Mesenchymal stem cell (in vitro differentiated cells and primary cell): Measurements from ENCODE around the gene REXO4.

Source experiments
- DNase-seq: peaks from one replicate; pipeline ENCODE4 v3.0.0-alpha.2; 2013
- H2AFZ ChIP-seq: one replicate; pipeline ENCODE4 v1.6.1; 2013; ENCODE audit warnings: low read depth, mild to moderate bottlenecking, control low read depth, inconsistent platforms, low read length, moderate library complexity
- H2AK5ac ChIP-seq: 2 replicates; pipeline ENCODE4 v1.6.1; 2013; ENCODE audit warnings: low read length, moderate library complexity, mild to moderate bottlenecking, inconsistent platforms; ENCODE audit not compliant: severe bottlenecking
- H2BK120ac ChIP-seq: one replicate; pipeline ENCODE4 v1.6.1; 2013; ENCODE audit warnings: low read depth, mild to moderate bottlenecking, inconsistent platforms, low read length, moderate library complexity
- H2BK12ac ChIP-seq, 2 experiments: one replicate each; pipeline ENCODE4 v1.6.1; 2013; ENCODE audit warnings: inconsistent platforms in 2 of 2, low read length in 2 of 2, mild to moderate bottlenecking in 2 of 2, moderate library complexity in 2 of 2, control low read depth in 1 of 2
- H2BK15ac ChIP-seq: one replicate; pipeline ENCODE4 v1.6.1; 2013; ENCODE audit warnings: mild to moderate bottlenecking, low read depth, inconsistent platforms; ENCODE audit not compliant: poor library complexity, severe bottlenecking
- H2BK5ac ChIP-seq: 2 replicates; pipeline ENCODE4 v1.6.1; 2013; ENCODE audit warnings: low read depth, mild to moderate bottlenecking, low read length, control low read depth, inconsistent platforms; ENCODE audit not compliant: poor library complexity, severe bottlenecking
- H3K14ac ChIP-seq, 2 experiments: one replicate each; pipeline ENCODE4 v1.6.1; 2013; ENCODE audit warnings: inconsistent platforms in 2 of 2, low read length in 2 of 2, control low read depth in 1 of 2, mild to moderate bottlenecking in 1 of 2, moderate library complexity in 1 of 2
- H3K18ac ChIP-seq, 2 experiments: one replicate each; pipeline ENCODE4 v1.6.1; 2013; ENCODE audit warnings: inconsistent platforms in 2 of 2, low read length in 2 of 2, control low read depth in 1 of 2, low read depth in 1 of 2, mild to moderate bottlenecking in 1 of 2
- H3K23ac ChIP-seq, 2 experiments: one replicate each; pipeline ENCODE4 v1.6.1; 2013; ENCODE audit warnings: inconsistent platforms in 2 of 2, low read length in 2 of 2, mild to moderate bottlenecking in 2 of 2, moderate library complexity in 2 of 2, control low read depth in 1 of 2
- H3K27ac ChIP-seq: 2 replicates; pipeline ENCODE4 v1.5.1; 2013; ENCODE audit warnings: mild to moderate bottlenecking, moderate library complexity, low read length, control low read depth, inconsistent platforms; ENCODE audit not compliant: poor library complexity, severe bottlenecking
- H3K27me3 ChIP-seq, 2 experiments: 2 replicates each; pipeline versions ENCODE4 v1.6.1 to v1.7.0; 2013; ENCODE audit warnings: low read length in 2 of 2, mild to moderate bottlenecking in 2 of 2, moderate library complexity in 2 of 2, control low read depth in 1 of 2, inconsistent platforms in 1 of 2; ENCODE audit not compliant: control insufficient read depth in 1 of 2, insufficient read depth in 1 of 2
- H3K36me3 ChIP-seq, 2 experiments: 2 replicates each; pipeline versions ENCODE4 v1.6.1 to v1.7.0; 2013; ENCODE audit warnings: low read length in 2 of 2, control low read depth in 1 of 2, inconsistent platforms in 1 of 2, low read depth in 1 of 2, mild to moderate bottlenecking in 1 of 2; ENCODE audit not compliant: insufficient read depth in 2 of 2, control insufficient read depth in 1 of 2
- H3K4ac ChIP-seq, 2 experiments: one replicate each; pipeline ENCODE4 v1.6.1; 2013; ENCODE audit warnings: inconsistent platforms in 2 of 2, low read length in 2 of 2, mild to moderate bottlenecking in 2 of 2, moderate library complexity in 2 of 2, control low read depth in 1 of 2, low read depth in 1 of 2
- H3K4me1 ChIP-seq: 2 replicates; pipeline ENCODE4 v1.6.1; 2013; ENCODE audit warnings: low read depth, low read length, control low read depth; ENCODE audit not compliant: control insufficient read depth, insufficient read depth
- H3K4me2 ChIP-seq: 2 replicates; pipeline ENCODE4 v1.6.1; 2013; ENCODE audit warnings: low read length, mild to moderate bottlenecking, inconsistent platforms; ENCODE audit not compliant: poor library complexity, severe bottlenecking
- H3K4me3 ChIP-seq, 2 experiments: 2 replicates each; pipeline versions ENCODE4 v1.5.1 to v1.7.0; 2013; ENCODE audit warnings: low read length in 2 of 2, mild to moderate bottlenecking in 2 of 2, control low read depth in 1 of 2, low read depth in 1 of 2; ENCODE audit not compliant: insufficient read depth in 1 of 2
- H3K79me1 ChIP-seq: replicated peaks from 2 replicates; pipeline ENCODE4 v1.6.1; 2013; ENCODE audit warnings: mild to moderate bottlenecking, control low read depth, low read length, inconsistent platforms; ENCODE audit not compliant: poor library complexity, severe bottlenecking
- H3K9ac ChIP-seq: 2 replicates; pipeline ENCODE4 v1.7.0; 2013; ENCODE audit warnings: mild to moderate bottlenecking, low read length, moderate library complexity
- H3K9me3 ChIP-seq: 2 replicates; pipeline ENCODE4 v1.7.0; 2013; ENCODE audit warnings: mild to moderate bottlenecking, low read length; ENCODE audit not compliant: control insufficient read depth
- H4K8ac ChIP-seq: one replicate; pipeline ENCODE4 v1.6.1; 2013; ENCODE audit warnings: inconsistent platforms, mild to moderate bottlenecking, low read length, moderate library complexity
- H4K91ac ChIP-seq: one replicate; pipeline ENCODE4 v1.6.1; 2013; ENCODE audit warnings: mild to moderate bottlenecking, low read length, inconsistent platforms
- WGBS: methylation state at CpG from one replicate; pipeline ENCODE4 v1.1.7; 2013; ENCODE audit warnings: mixed read lengths; 5-methylcytosine and 5-hydroxymethylcytosine counted together

Gene REXO4

DNA sequence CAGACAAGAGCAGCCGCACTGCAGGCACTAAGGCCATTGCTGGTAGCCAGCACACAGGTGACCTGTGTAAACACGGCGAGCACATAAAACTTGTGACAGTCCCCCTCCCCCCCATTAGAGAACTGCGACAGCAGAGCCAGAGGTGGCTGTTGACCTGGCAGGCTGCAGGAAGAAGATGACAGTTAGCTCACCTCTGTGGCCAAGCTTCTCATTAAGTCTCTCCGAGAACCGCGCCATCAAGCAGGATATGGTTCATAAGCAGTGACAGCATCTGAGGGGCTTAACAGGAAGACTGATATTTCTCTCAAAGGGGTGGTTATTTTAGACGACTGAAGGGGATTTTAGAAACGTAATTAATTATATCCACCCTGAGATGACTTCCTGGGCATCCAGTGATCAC is 47.1 kb downstream of the REXO4 start:
- no peak overlapping the region for H2AFZ ChIP-seq
- H2BK15ac ChIP-seq: no peak overlapping the region
- no peaks in the 10 kb centered on the region for H3K9me3 ChIP-seq
- WGBS: 96% methylated on average over 9 of the region's 9 CpGs
- H2BK5ac ChIP-seq: no peak overlapping the region
- no peak overlapping the region for H4K91ac ChIP-seq
- no peak overlapping the region for H3K4me2 ChIP-seq
- peak overlapping the region; percentile 70 for H3K9ac ChIP-seq
- no peak overlapping the region for H4K8ac ChIP-seq
- no peak overlapping the region for H3K4ac ChIP-seq
- H3K23ac ChIP-seq: peak overlapping the region in 1 of 2 experiments; percentile 1
- peaks cover 57% of the 10 kb centered on the region for H3K4me1 ChIP-seq
- H3K36me3 ChIP-seq: peaks cover 63 to 70% of the 10 kb centered on the region in 2 experiments
- H3K18ac ChIP-seq: no peak overlapping the region
- no peak overlapping the region for H3K27ac ChIP-seq
- peak overlapping the region in 1 of 2 experiments; percentile 62 for H3K4me3 ChIP-seq
- no peak for DNase-seq
- H2AK5ac ChIP-seq: no peak overlapping the region
- H3K79me1 ChIP-seq: no peaks in the 10 kb centered on the region
- H3K14ac ChIP-seq: no peak overlapping the region
- H2BK12ac ChIP-seq: no peak overlapping the region
- no peaks in the 10 kb centered on the region for H3K27me3 ChIP-seq
- H2BK120ac ChIP-seq: no peak overlapping the region

DNA sequence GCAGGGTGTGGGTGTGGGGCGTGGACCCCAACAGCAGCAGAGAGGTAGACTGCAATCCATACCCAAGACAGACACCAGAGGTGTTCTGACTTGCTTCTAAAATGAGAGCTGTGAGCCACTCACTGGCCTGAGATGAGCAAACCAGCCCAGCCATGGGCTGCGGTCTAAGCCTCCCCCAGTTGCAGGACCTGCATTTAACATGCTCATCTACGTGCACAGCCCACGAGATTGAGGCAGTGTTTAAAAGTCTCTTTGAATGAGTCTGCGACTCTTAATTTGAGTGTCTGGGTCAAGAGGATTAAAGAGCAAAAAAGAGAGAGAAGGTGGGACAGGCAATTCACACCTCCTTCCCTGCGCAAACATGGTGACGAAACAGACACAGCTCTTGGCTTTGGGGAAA is 47.9 kb downstream of the REXO4 start:
- Histone ChIP-seq H3K4me3 (no peak overlapping the region), H2BK15ac (no peak overlapping the region), H3K4me2 (no peak overlapping the region), H2BK12ac (no peak overlapping the region), H3K4me1 (peaks cover 59% of the 10 kb centered on the region), H4K8ac (no peak overlapping the region), H3K9me3 (no peaks in the 10 kb centered on the region), H2BK5ac (no peak overlapping the region), H3K79me1 (no peaks in the 10 kb centered on the region), H3K4ac (no peak overlapping the region), H3K27me3 (no peaks in the 10 kb centered on the region), H3K36me3 (peaks cover 67 to 77% of the 10 kb centered on the region in 2 experiments), H2AK5ac (no peak overlapping the region), H2AFZ (no peak overlapping the region), H3K23ac (no peak overlapping the region), H3K18ac (no peak overlapping the region), H3K27ac (no peak overlapping the region), H3K9ac (no peak overlapping the region), H4K91ac (no peak overlapping the region), H2BK120ac (no peak overlapping the region), H3K14ac (no peak overlapping the region)
- WGBS: 95% methylated on average over 7 of the region's 7 CpGs
- no peak for DNase-seq

DNA sequence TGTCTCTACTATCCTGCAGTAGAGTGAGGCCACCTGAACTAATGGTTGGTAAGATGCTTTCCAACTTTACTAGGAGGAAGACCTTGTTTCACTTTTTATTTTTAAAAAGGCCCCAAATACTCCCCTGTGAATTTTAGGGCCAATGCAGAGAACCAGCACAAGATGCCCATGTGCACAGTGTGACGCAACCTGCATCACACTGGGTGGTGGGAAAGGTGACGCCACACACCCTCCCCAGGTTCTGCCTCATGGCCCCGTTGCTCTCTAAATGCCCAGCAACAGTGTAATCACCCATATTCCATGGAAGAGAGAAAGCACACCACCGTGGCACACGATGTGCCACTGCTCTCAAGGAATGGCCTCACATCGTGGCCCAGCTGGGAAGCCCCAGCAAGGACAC is 48.4 kb downstream of the REXO4 start:
- no peak overlapping the region for H3K4ac ChIP-seq

DNA sequence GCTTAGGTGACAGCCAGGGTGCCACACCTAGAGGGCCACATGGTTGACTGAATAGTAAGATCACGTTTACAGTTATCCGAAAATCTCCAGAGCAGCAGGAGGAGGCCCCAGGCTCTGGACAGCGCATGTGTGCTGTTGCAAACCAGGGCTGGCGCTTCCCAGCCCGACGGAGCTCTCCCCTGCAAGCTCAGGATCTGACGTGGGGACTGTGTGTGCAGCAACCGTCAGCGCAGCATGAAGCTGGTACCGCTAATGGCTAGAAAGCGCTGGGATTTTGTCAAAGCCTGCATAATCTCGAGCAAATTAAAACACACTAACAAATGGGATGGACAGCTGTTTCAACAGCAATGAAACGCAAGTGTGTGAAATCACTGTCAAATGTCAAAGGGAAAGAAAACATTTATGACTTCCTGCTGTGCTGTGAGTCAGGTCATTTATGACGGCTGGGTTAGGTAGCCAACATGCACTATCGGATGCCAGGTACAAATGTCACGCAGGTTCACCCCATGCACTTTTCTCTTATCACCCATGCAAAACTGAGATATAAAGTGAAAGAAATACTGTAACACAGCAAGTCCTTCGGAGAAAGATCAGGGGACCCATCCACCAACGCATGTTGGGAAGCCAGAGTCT is 49.4 kb downstream of the REXO4 start:
- no peak overlapping the region for H2BK12ac ChIP-seq
- H3K79me1 ChIP-seq: peaks cover 5% of the 10 kb centered on the region
- DNase-seq: no peak
- no peak overlapping the region for H4K91ac ChIP-seq
- no peak overlapping the region for H2BK5ac ChIP-seq
- H2BK15ac ChIP-seq: no peak overlapping the region
- peak overlapping the region; percentile 34 for H3K4me2 ChIP-seq
- peak overlapping the region in 1 of 2 experiments; percentile 43 for H3K4me3 ChIP-seq
- peaks cover 78 to 89% of the 10 kb centered on the region in 2 experiments for H3K36me3 ChIP-seq
- 76% methylated on average over 18 of the region's 18 CpGs for WGBS
- no peak overlapping the region for H3K4ac ChIP-seq
- no peak overlapping the region for H4K8ac ChIP-seq
- no peak overlapping the region for H3K18ac ChIP-seq
- H2BK120ac ChIP-seq: no peak overlapping the region
- no peak overlapping the region for H3K23ac ChIP-seq
- H3K9me3 ChIP-seq: no peaks in the 10 kb centered on the region
- H3K14ac ChIP-seq: no peak overlapping the region
- no peak overlapping the region for H2AK5ac ChIP-seq
- peak overlapping the region; percentile 36 for H3K9ac ChIP-seq
- H3K4me1 ChIP-seq: peaks cover 60% of the 10 kb centered on the region
- H3K27me3 ChIP-seq: no peaks in the 10 kb centered on the region
- no peak overlapping the region for H3K27ac ChIP-seq
- no peak overlapping the region for H2AFZ ChIP-seq

More for the DNA sequence above, 48.4 kb downstream of the REXO4 start:
- no peak overlapping the region for H4K8ac ChIP-seq
- no peak overlapping the region for H2AK5ac ChIP-seq
- H2BK15ac ChIP-seq: no peak overlapping the region
- no peak overlapping the region for H3K14ac ChIP-seq
- no peak overlapping the region for H3K18ac ChIP-seq
- H3K27me3 ChIP-seq: no peaks in the 10 kb centered on the region
- no peak overlapping the region for H2BK12ac ChIP-seq
- peaks cover 63% of the 10 kb centered on the region for H3K4me1 ChIP-seq
- H3K36me3 ChIP-seq: peaks cover 70 to 80% of the 10 kb centered on the region in 2 experiments
- WGBS: 88% methylated on average over 6 of the region's 6 CpGs
- H2BK120ac ChIP-seq: no peak overlapping the region
- no peak overlapping the region for H2AFZ ChIP-seq
- no peak overlapping the region for H3K4me3 ChIP-seq
- no peak overlapping the region for H3K23ac ChIP-seq
- no peak overlapping the region for H3K4me2 ChIP-seq
- no peak overlapping the region for H4K91ac ChIP-seq
- H3K79me1 ChIP-seq: peaks cover 2% of the 10 kb centered on the region
- peak overlapping the region; percentile 36 for H3K9ac ChIP-seq
- no peaks in the 10 kb centered on the region for H3K9me3 ChIP-seq
- no peak for DNase-seq
- no peak overlapping the region for H3K27ac ChIP-seq
- H2BK5ac ChIP-seq: no peak overlapping the region
